PC-3 (cell line): ENCODE data around the gene ZMIZ2.

ENCODE experiments used
- EZH2 ChIP-seq: fragments of 300-600 bp; sonication (generic); IDR thresholded peaks from one replicate; pipeline ENCODE4 v1.6.1; 2017; ENCODE audit warnings: antibody characterized with exemption, mild to moderate bottlenecking, low read length; ENCODE audit not compliant: unreplicated experiment
- EZH2phosphoT487 ChIP-seq: fragments of 300-600 bp; sonication (generic); IDR thresholded peaks from 2 replicates; pipeline ENCODE4 v1.6.1; 2018; ENCODE audit warnings: mild to moderate bottlenecking, antibody characterized with exemption, low read length, borderline replicate concordance
- TF ChIP-seq, protein P1 (sequence below): fragments of 300-600 bp; sonication (generic); conservative IDR thresholded peaks from 2 replicates; pipeline ENCODE4 v1.5.1; 2017; ENCODE audit warnings: antibody characterized with exemption, low read depth, mild to moderate bottlenecking, low read length

DNA sequence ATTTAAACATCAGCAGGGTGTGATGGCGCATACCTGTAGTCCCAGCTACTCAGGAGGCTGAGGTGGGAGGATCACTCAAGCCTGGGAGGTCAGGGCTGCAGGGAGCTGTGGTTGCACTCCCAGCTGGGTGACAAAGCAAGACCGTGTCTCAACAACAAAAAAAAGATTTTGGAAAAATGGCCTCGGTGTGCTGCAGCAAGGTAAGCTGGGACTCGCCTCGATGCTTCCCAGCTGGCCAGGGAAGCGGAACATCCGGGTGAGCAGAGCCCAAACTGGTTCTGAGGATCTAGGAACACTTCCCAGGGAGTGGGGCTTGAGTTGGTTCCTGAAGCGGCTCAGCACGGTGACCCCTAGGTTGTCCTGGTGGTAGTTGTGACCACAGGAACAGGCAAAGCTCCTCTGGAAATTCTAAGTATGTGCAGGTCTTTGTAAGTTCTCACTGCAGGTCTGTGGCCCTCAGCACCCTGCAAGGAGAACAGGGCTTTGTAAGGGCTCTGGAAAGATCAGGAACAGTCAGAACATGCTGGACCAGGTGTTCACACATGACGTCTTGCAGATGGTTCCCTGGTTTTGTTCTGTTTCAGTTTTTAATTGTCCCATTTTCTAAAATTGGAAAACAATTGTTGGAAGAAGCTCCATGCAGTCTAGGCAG lies 38.6 kb upstream of the ZMIZ2 start:
- TF ChIP-seq, protein P1, sequence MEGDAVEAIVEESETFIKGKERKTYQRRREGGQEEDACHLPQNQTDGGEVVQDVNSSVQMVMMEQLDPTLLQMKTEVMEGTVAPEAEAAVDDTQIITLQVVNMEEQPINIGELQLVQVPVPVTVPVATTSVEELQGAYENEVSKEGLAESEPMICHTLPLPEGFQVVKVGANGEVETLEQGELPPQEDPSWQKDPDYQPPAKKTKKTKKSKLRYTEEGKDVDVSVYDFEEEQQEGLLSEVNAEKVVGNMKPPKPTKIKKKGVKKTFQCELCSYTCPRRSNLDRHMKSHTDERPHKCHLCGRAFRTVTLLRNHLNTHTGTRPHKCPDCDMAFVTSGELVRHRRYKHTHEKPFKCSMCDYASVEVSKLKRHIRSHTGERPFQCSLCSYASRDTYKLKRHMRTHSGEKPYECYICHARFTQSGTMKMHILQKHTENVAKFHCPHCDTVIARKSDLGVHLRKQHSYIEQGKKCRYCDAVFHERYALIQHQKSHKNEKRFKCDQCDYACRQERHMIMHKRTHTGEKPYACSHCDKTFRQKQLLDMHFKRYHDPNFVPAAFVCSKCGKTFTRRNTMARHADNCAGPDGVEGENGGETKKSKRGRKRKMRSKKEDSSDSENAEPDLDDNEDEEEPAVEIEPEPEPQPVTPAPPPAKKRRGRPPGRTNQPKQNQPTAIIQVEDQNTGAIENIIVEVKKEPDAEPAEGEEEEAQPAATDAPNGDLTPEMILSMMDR: no peak
- TF ChIP-seq EZH2 (no peak), EZH2phosphoT487 (no peak)
